Endodermal cell (in vitro differentiated cells): Measurements from ENCODE around the gene KCNQ5. TPM values are rescaled to one million over a fixed set of nuclear protein-coding genes. Genes with fewer than 3 reads are reported as not detected.

ENCODE experiments used
- DNase-seq: peaks from one replicate; pipeline ENCODE4 v3.0.0-alpha.2; 2017
- H3K27ac ChIP-seq: 2 replicates; pipeline ENCODE4 v1.5.1; 2013; ENCODE audit warnings: mild to moderate bottlenecking, low read depth, low read length, moderate library complexity
- H3K27me3 ChIP-seq: 2 replicates; pipeline ENCODE4 v1.6.1; 2013; ENCODE audit warnings: mild to moderate bottlenecking, low read length, moderate library complexity; ENCODE audit not compliant: insufficient read depth, control insufficient read depth, poor library complexity, severe bottlenecking
- H3K36me3 ChIP-seq: 2 replicates; pipeline ENCODE4 v1.7.0; 2013; ENCODE audit warnings: mild to moderate bottlenecking, low read length, moderate library complexity; ENCODE audit not compliant: control insufficient read depth, insufficient read depth
- H3K4me1 ChIP-seq: one replicate; pipeline ENCODE4 v1.7.0; 2013; ENCODE audit warnings: low read length; ENCODE audit not compliant: control insufficient read depth, insufficient read depth
- H3K4me3 ChIP-seq: 2 replicates; pipeline ENCODE4 v1.5.1; 2013; ENCODE audit warnings: mild to moderate bottlenecking, low read length, moderate library complexity
- H3K9ac ChIP-seq: 2 replicates; pipeline ENCODE4 v1.6.1; 2013; ENCODE audit warnings: mild to moderate bottlenecking, low read length, moderate library complexity; ENCODE audit not compliant: poor library complexity, severe bottlenecking; ENCODE audit errors: extremely low read depth
- H3K9me3 ChIP-seq: 2 replicates; pipeline ENCODE4 v1.6.1; 2013; ENCODE audit warnings: mild to moderate bottlenecking, low read length, moderate library complexity; ENCODE audit not compliant: control insufficient read depth
- H3K27ac Mint-ChIP-seq: 2 replicates; pipeline ENCODE4 v1.8.0; 2020; ENCODE audit warnings: mixed read lengths
- H3K27me3 Mint-ChIP-seq: 2 replicates; pipeline ENCODE4 v1.8.0; 2021; ENCODE audit warnings: mild to moderate bottlenecking, mixed read lengths; ENCODE audit not compliant: insufficient read depth
- H3K36me3 Mint-ChIP-seq: 2 replicates; pipeline ENCODE4 v1.8.0; 2020; ENCODE audit warnings: low read depth, mixed read lengths
- H3K4me1 Mint-ChIP-seq: 2 replicates; pipeline ENCODE4 v1.8.0; 2020; ENCODE audit warnings: mixed read lengths
- H3K4me3 Mint-ChIP-seq: 2 replicates; pipeline ENCODE4 v1.8.0; 2020; ENCODE audit warnings: mild to moderate bottlenecking, moderate library complexity, mixed read lengths
- H3K9me3 Mint-ChIP-seq: 2 replicates; pipeline ENCODE4 v1.8.0; 2020; ENCODE audit warnings: mild to moderate bottlenecking, mixed read lengths
- CTCF ChIP-seq: fragments of 200-600 bp; sonication (generic); conservative IDR thresholded peaks from 2 replicates; pipeline ENCODE4 v1.5.0; 2021; ENCODE audit warnings: antibody characterized with exemption, mild to moderate bottlenecking
- WGBS, 2 experiments: methylation state at CpG; one replicate each; pipeline versions ENCODE4 v1.1.5 to v1.1.7; 2013; ENCODE audit warnings: missing lambda C conversion rate in 2 of 2, mixed read lengths in 1 of 2; ENCODE audit not compliant: insufficient coverage in 1 of 2, insufficient read length in 1 of 2; 5-methylcytosine and 5-hydroxymethylcytosine counted together
- total RNA-seq, 2 donors: library from RNA; stranded (reverse); fragmentation: NEBNext Ultra II Directional in 1 of 2; extraction: Animal tissue kit (Norgen Biotek cat#: 25700) in 1 of 2; gene quantifications; 2 replicates in 1 of 2; 3 replicates in 1 of 2; pipeline ENCODE4 v1.2.1, GENCODE V29; 2021

The KCNQ5 gene
- total RNA-seq, 2 donors from 2014 or later = 2.4 to 8.3 TPM

- 80 to 85% methylated on average over 1 of the region's 1 CpG for WGBS, 2 experiments
- no peaks in the 10 kb centered on the region for H3K27me3 ChIP-seq
These were observed 242.4 kb downstream of the KCNQ5 start for GRCh38 chr6:72864236-72864635.

GRCh38 chr6:72864799-72865198 lies 242.9 kb downstream of the KCNQ5 start:
- Mint-ChIP-seq H3K27ac (no peak overlapping the region), H3K4me1 (no peaks in the 10 kb centered on the region), H3K36me3 (no peaks in the 10 kb centered on the region), H3K27me3 (no peaks in the 10 kb centered on the region), H3K4me3 (no peak overlapping the region), H3K9me3 (no peaks in the 10 kb centered on the region)
- TF ChIP-seq CTCF = no peak
- H3K9me3 ChIP-seq = no peaks in the 10 kb centered on the region
- no peak overlapping the region for H3K27ac ChIP-seq
- H3K27me3 ChIP-seq = no peaks in the 10 kb centered on the region
- no peaks in the 10 kb centered on the region for H3K36me3 ChIP-seq
- no peaks in the 10 kb centered on the region for H3K4me1 ChIP-seq
- no peak overlapping the region for H3K4me3 ChIP-seq
- no peak overlapping the region for H3K9ac ChIP-seq
- no peak for DNase-seq

More at GRCh38 chr6:72864236-72864635, 242.4 kb downstream of the KCNQ5 start:
- Mint-ChIP-seq H3K27ac (no peak overlapping the region), H3K4me3 (no peak overlapping the region), H3K4me1 (no peaks in the 10 kb centered on the region), H3K9me3 (no peaks in the 10 kb centered on the region), H3K36me3 (no peaks in the 10 kb centered on the region), H3K27me3 (no peaks in the 10 kb centered on the region)
- no peak overlapping the region for H3K4me3 ChIP-seq
- H3K9me3 ChIP-seq = no peaks in the 10 kb centered on the region
- H3K9ac ChIP-seq = no peak overlapping the region
- H3K4me1 ChIP-seq = no peaks in the 10 kb centered on the region
- no peak for DNase-seq
- H3K36me3 ChIP-seq = no peaks in the 10 kb centered on the region
- no peak for TF ChIP-seq CTCF
- H3K27ac ChIP-seq = no peak overlapping the region

GRCh38 chr6:72865467-72865866 lies 243.6 kb downstream of the KCNQ5 start:
- 92 to 94% methylated on average over 2 of the region's 2 CpGs for WGBS, 2 experiments
- Mint-ChIP-seq H3K27me3 (no peaks in the 10 kb centered on the region), H3K36me3 (no peaks in the 10 kb centered on the region), H3K4me3 (no peak overlapping the region), H3K27ac (no peak overlapping the region), H3K9me3 (no peaks in the 10 kb centered on the region), H3K4me1 (no peaks in the 10 kb centered on the region)
- H3K4me3 ChIP-seq = no peak overlapping the region
- no peaks in the 10 kb centered on the region for H3K4me1 ChIP-seq
- no peaks in the 10 kb centered on the region for H3K36me3 ChIP-seq
- H3K27me3 ChIP-seq = no peaks in the 10 kb centered on the region
- no peaks in the 10 kb centered on the region for H3K9me3 ChIP-seq
- H3K9ac ChIP-seq = no peak overlapping the region
- no peak overlapping the region for H3K27ac ChIP-seq
- TF ChIP-seq CTCF = no peak
- DNase-seq = no peak
